Endothelial cell of umbilical vein (primary cell): ENCODE results near the gene MCRIP1. TPM values are rescaled to one million over a fixed set of nuclear protein-coding genes. Genes with fewer than 3 reads are reported as not detected.

Experiments
- BruUV-seq: library from RNA; stranded (reverse); fragments of 400-500 nt; replicated peaks from 2 replicates; lab custom pipeline; 2021; lab: Mats Ljungman, UMichigan
- CTCF ChIA-PET: fragments of 300-600, 350-600 bp; sonication (Branson Sonifier 250); formaldehyde crosslinking; loops from one replicate; lab custom pipeline; 2021; ENCODE audit warnings: antibody characterized with exemption, inconsistent platforms; lab: Charles Lee
- POLR2A ChIA-PET: fragments of 300-600, 350-600 bp; sonication (Branson Sonifier 250); formaldehyde crosslinking; loops from one replicate; lab custom pipeline; 2021; ENCODE audit warnings: antibody characterized with exemption, inconsistent platforms; lab: Charles Lee
- DNase-seq: peaks from one replicate; pipeline ENCODE4 v3.0.0-alpha.2; 2011; ENCODE audit warnings: low read depth, low spot score
- FAIRE-seq: peaks from 2 replicates; lab custom pipeline; 2011; peaks lifted over from hg19 to GRCh38; lab: Jason Lieb, UNC
- H2AFZ ChIP-seq: 2 replicates; pipeline ENCODE4 v1.6.0; 2012; ENCODE audit warnings: low read depth, low read length, control low read depth, inconsistent platforms
- H3K27ac ChIP-seq: 2 replicates; pipeline ENCODE4 v1.5.1; 2011; ENCODE audit warnings: low read depth, mild to moderate bottlenecking, control low read depth, low read length, moderate library complexity; ENCODE audit not compliant: insufficient read depth
- H3K27me3 ChIP-seq, 2 experiments: 2 replicates each; pipeline versions ENCODE4 v1.6.0 to v1.6.1; 2011; ENCODE audit warnings: low read length in 2 of 2, mixed read lengths in 1 of 2; ENCODE audit not compliant: control insufficient read depth in 2 of 2, insufficient read depth in 2 of 2
- H3K36me3 ChIP-seq, 2 experiments: 2 replicates in 1 of 2; 3 replicates in 1 of 2; pipeline ENCODE4 v1.5.1; 2011; ENCODE audit warnings: low read length in 2 of 2, mild to moderate bottlenecking in 1 of 2, moderate library complexity in 1 of 2; ENCODE audit not compliant: control insufficient read depth in 2 of 2, insufficient read depth in 2 of 2; ENCODE audit errors: extremely low read depth in 1 of 2
- H3K4me1 ChIP-seq: 3 replicates; pipeline ENCODE4 v1.5.1; 2011; ENCODE audit warnings: mild to moderate bottlenecking, low read length; ENCODE audit not compliant: control insufficient read depth, insufficient read depth; ENCODE audit errors: extremely low read depth
- H3K4me2 ChIP-seq: 2 replicates; pipeline ENCODE4 v1.6.1; 2011; ENCODE audit warnings: low read length, control low read depth, mixed read lengths; ENCODE audit not compliant: insufficient read depth
- H3K4me3 ChIP-seq, 3 experiments: fragments of 200-600 bp in 1 of 3; sonication (generic), shearing (Covaris generic) in 1 of 3; replicated peaks in 1 of 3; 2 replicates each; pipeline ENCODE4 v1.5.1; 2011 to 2016; ENCODE audit warnings: control low read depth in 3 of 3, low read length in 3 of 3, mild to moderate bottlenecking in 2 of 3, inconsistent platforms in 1 of 3, low read depth in 1 of 3, moderate library complexity in 1 of 3; ENCODE audit not compliant: insufficient read depth in 1 of 3
- H3K79me2 ChIP-seq: 2 replicates; pipeline ENCODE4 v1.6.0; 2012; ENCODE audit warnings: low read length, inconsistent platforms; ENCODE audit not compliant: control insufficient read depth, insufficient read depth
- H3K9ac ChIP-seq: replicated peaks from 2 replicates; pipeline ENCODE3; 2011; ENCODE audit warnings: low read length, control low read depth; ENCODE audit not compliant: insufficient read depth; ENCODE audit errors: extremely low read depth
- H3K9me1 ChIP-seq: replicated peaks from 3 replicates; pipeline ENCODE4 v1.6.0; 2011; ENCODE audit warnings: mild to moderate bottlenecking, low read length; ENCODE audit not compliant: control insufficient read depth, insufficient read depth; ENCODE audit errors: extremely low read depth
- H3K9me3 ChIP-seq: replicated peaks from 2 replicates; pipeline ENCODE4 v1.5.1; 2012; ENCODE audit warnings: low read length, inconsistent platforms; ENCODE audit not compliant: control insufficient read depth, insufficient read depth
- H4K20me1 ChIP-seq: replicated peaks from 2 replicates; pipeline ENCODE3; 2011; ENCODE audit warnings: mild to moderate bottlenecking, low read length; ENCODE audit not compliant: control insufficient read depth, insufficient read depth; ENCODE audit errors: extremely low read depth
- CTCF ChIP-seq, 2 donors: IDR thresholded peaks; 1 replicate in 1 of 2; 2 replicates in 1 of 2; pipeline ENCODE4 v1.5.1; 2011; ENCODE audit warnings: low read length in 2 of 2, mild to moderate bottlenecking in 2 of 2, moderate library complexity in 2 of 2, control low read depth in 1 of 2, inconsistent platforms in 1 of 2, low read depth in 1 of 2; ENCODE audit not compliant: insufficient read depth in 1 of 2; ENCODE audit errors: extremely low read depth in 1 of 2
- EZH2 ChIP-seq: IDR thresholded peaks from 2 replicates; pipeline ENCODE4 v1.6.1; 2012; ENCODE audit warnings: borderline replicate concordance, low read depth, mild to moderate bottlenecking, moderate library complexity, low read length, inconsistent platforms; ENCODE audit not compliant: severe bottlenecking
- FOS ChIP-seq: IDR thresholded peaks from 2 replicates; pipeline ENCODE4 v1.6.1; 2011; ENCODE audit warnings: mild to moderate bottlenecking, low read length, moderate library complexity, borderline replicate concordance; ENCODE audit not compliant: insufficient read depth
- GATA2 ChIP-seq: IDR thresholded peaks from 2 replicates; pipeline ENCODE4 v1.7.0; 2011; ENCODE audit warnings: low read depth, mild to moderate bottlenecking, moderate library complexity, mixed read lengths, low read length; ENCODE audit not compliant: insufficient read length, insufficient read depth
- JUN ChIP-seq: IDR thresholded peaks from 2 replicates; pipeline ENCODE4 v1.6.1; 2011; ENCODE audit warnings: borderline replicate concordance, low read depth; ENCODE audit not compliant: insufficient read length, insufficient read depth
- MYC ChIP-seq: IDR thresholded peaks from one replicate; pipeline ENCODE4 v1.6.1; 2011; ENCODE audit warnings: mild to moderate bottlenecking, low read depth, low read length
- POLR2A ChIP-seq: IDR thresholded peaks from 2 replicates; pipeline ENCODE4 v1.6.1; 2012; ENCODE audit warnings: low read depth, mild to moderate bottlenecking, control low read depth, low read length
- POLR2AphosphoS5 ChIP-seq: IDR thresholded peaks from 2 replicates; pipeline ENCODE4 v1.6.1; 2012; ENCODE audit warnings: low read depth, mild to moderate bottlenecking, control low read depth, low read length, moderate library complexity; ENCODE audit not compliant: insufficient read depth
- dilution Hi-C: fragments of 300-500 bp; cut with MboI; formaldehyde crosslinking; loops from one replicate; pipeline ENCODE4 v1.15.0; 2019; ENCODE audit warnings: low sequenced_read_pairs; ENCODE audit not compliant: extremely low pct_ligation_motif_present
- intact Hi-C: fragments of 100-400 bp; cut with micrococcal nuclease; formaldehyde crosslinking; loops from one replicate; pipeline ENCODE4 v1.10.0; 2022
- polyA plus RNA-seq, 4 experiments: library from polyadenylated mRNA; depleted of rRNA in 3 of 4; stranded (reverse) in 3 of 4; unstranded in 1 of 4; fragments of >200 nt; gene quantifications; 2 replicates each; pipeline versions ENCODE4 v1.2.1 to v1.2.3, GENCODE V29; 2011 to 2012; ENCODE audit warnings: missing spikeins in 1 of 4
- total RNA-seq: library from RNA; stranded (reverse); gene quantifications from 2 replicates; pipeline ENCODE4 v1.2.3, GENCODE V29; 2021
- TF ChIP-seq, protein P1 (sequence below): IDR thresholded peaks from 2 replicates; pipeline ENCODE4 v1.6.1; 2011; ENCODE audit not compliant: insufficient read depth, insufficient read length

Gene MCRIP1
- total and polyA plus RNA-seq, 2 donors (not counting 3 experiments of a cell fraction or from before 2014, with no cell fraction given): 121 to 205 TPM

DNA sequence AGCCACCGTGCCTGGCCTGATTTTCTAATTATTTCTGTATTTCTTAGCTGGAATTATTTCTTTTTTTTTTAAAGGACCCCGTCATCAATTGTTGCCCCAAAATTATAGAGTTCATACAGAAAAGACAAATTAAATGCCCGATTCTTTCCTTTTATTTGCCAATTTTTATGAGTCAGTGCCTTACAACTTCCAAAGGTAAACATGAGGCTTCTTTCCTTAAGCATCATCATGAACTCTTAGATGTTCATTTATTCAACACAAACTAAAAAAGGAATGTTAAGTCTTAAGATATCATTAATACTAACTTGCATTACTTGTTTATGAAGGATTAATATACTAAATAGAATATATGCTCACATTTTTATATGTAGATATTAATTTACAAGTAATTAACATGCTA lies 45.2 kb upstream of the MCRIP1 start:
- no peak overlapping the region for H3K9ac ChIP-seq
- no peak overlapping the region for H2AFZ ChIP-seq
- dilution Hi-C loops: no loop called here
- TF ChIP-seq CTCF (IDR thresholded peaks at IDR 0.05; ENCODE audit: extremely low read depth in 1 of 2, insufficient read depth in 1 of 2, low read depth in 1 of 2, low read length in 2 of 2) (no peak), POLR2A (no peak), MYC (no peak), GATA2 (no peak), JUN (no peak), EZH2 (no peak), POLR2AphosphoS5 (no peak), FOS (no peak)
- TF ChIP-seq, protein P1, sequence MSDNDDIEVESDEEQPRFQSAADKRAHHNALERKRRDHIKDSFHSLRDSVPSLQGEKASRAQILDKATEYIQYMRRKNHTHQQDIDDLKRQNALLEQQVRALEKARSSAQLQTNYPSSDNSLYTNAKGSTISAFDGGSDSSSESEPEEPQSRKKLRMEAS: no peak
- POLR2A ChIA-PET: no interaction called here
- no TSS peak for BruUV-seq
- H3K79me2 ChIP-seq: no peaks in the 10 kb centered on the region
- CTCF ChIA-PET: no interaction called here
- no peak overlapping the region for H3K4me3 ChIP-seq
- no peaks in the 10 kb centered on the region for H3K27me3 ChIP-seq
- H3K36me3 ChIP-seq: peaks cover 3 to 4% of the 10 kb centered on the region in 2 experiments
- no peaks in the 10 kb centered on the region for H3K9me3 ChIP-seq
- H4K20me1 ChIP-seq: no peaks in the 10 kb centered on the region
- DNase-seq (no peak), FAIRE-seq (no peak)
- H3K4me2 ChIP-seq: no peak overlapping the region
- H3K27ac ChIP-seq: no peak overlapping the region
- H3K9me1 ChIP-seq: no peaks in the 10 kb centered on the region
- intact Hi-C loops: no loop called here
- no peaks in the 10 kb centered on the region for H3K4me1 ChIP-seq
